ENCODE data around the gene ISM2.

The ISM2 gene

DNA sequence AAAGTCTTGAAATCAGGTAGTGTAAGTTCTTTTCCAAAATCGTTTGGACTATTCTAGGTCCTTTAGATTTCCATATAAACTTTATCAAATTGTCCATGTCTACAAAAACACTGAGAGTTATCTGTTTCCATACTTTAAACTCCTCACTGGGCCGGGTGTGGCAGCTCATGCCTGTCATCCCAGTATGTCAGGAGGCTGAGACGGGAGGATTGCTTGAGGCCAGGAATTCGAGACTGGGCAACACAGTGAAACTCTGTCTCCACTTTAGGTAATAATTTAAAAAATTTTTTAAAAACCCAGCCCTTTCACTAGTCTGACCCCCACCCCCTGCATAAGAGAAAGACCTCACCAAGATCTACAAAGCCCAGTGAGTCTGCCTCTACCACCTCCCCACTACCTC, 6.4 kb upstream of the ISM2 start:
- DNase-seq = no peak

DNA sequence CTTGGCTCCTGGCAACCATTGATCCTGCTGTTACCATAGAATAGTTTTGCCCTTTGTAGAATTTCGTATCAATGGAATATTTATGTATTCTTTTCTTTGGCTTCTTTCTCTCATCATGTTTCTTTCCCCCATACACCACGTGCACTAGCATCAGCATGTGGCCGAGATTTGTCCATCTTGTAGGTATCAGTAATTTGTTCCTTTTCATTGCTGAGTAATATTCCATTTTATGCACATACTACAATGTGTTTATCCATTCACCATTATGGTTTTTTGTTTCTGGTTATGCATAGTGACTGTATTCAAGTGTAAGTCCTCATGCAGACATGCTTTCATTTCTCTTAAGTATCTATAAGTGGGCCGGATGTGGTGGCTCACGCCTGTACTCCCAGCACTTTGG, 4.5 kb upstream of the ISM2 start:
- DNase-seq = no peak

DNA sequence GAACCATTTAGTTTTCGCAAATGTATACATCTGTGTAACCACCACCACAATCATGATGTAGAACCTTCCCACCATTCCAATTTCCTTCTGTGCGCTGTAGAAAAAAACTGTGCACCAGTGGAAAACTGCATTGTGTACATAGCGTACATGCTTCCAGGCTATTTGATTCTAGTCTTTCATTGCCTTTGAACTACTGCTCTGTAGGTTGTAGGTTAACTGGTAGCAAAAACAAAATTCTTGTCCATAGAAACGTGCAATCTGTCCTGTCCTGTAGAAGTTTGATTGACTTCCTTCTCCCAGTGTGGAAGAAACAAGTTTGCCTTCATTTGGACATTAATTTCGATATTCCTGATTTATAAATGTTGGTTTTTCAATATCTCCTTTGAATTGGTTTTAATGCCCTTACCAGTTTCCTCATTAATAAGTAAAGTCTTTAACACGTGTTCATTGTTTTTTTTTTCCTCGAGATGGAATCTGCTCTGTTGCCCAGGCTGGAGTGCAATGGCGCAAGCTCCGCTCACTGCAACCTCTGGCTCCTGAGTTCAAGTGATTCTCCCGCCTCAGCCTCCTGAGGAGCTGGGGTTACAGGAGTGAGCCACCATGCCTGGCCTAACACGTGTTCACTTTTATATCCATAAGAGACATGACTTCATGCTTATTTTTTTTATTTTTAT, 3.6 kb upstream of the ISM2 start:
- DNase-seq = no peak

DNA sequence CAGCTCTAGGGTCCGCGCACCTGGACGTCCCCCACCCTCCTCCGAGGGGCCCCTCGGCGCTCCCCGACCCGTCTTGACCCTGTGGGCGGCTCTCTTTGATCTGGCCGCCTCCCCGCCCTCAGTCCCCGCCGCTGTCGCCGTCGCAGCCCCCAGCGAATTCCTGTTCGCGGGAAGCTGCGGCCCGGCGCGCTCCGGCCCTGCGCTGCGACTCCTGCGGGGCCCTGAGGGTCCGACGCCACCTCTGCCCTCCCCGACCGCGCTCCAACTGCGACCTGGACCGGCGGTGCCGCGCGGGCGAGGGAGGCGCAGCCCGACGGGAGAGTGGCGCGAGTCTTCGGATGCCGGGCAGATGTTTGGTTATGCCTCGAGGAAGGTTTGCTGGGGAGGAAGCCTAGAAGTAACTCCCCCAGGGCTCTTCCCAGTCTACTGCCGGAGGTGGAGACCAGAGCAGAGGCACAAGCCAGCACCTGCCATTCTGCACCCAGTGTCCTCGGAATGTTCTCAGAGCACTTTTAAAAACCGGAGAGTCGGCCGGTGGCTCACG, 440 bp upstream of the ISM2 start:
- DNase-seq = no peak

DNA sequence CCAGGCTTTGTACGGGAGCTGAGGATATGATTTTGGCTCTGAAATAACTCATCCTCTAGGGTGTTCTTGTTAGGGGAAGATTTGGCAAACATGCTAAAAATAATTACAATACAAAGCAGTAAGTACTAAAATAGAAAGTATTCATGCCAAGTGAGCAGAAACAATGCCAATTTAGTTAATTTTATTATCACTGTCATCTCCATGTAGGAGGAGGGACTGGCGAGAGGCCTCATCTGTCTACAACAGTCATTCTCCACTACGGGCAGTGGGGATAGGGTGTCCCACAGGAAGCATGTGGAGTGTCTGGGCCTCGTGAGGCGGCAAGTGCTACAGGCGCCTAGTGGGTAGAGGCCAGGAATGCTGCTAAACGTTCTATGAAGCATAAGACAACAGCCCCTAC, 3.3 kb downstream of the ISM2 start:
- DNase-seq = no peak

DNA sequence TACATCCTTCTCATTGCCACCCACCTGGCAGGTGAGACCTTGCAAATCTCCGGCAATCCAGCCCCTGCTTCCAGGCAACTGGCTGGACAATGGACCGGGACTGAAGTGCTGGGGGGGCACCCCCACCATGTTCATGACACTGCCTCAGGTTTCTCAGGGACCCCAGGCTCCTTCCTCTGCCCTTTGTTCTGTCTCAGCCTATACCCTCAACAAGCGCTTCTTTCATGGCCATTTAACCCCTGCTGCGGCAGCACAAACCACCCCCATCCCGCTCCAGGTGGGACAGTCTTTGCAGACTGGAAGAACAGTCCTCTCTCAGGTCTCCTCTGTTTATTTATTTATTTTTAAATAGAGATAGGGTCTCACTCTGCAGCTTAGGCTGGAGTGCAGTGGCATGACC, 7.6 kb downstream of the ISM2 start:
- DNase-seq = no peak

DNA sequence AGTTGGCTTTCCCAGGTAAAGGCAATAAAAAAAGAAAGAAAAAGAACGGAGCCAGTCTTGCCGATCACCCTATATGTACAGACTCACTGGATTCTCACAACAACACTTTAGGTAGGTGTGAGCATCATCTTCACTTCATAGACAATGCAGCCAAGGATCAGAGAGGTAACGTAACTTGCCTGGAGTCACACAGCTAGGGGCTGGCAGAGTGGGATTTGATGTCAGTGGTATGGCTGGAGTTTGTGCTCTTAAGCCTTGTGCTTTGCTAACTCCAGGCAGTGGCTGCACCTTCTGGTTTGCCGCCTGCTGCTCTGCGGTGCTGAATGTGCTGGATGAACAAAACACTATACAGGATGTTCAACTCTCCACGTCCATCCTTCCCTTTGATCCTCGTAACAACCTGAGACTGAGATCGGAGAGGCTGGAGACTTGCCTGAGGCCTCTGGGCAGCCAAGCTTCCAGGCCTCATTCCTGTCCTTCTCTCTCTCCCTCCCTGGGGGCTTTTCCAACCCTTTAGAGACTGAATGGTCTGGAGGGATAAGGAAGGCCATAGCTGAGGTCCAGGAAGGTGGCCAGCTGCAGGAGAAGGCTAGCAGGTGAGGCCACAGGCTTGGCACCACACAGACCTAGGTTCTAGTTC, 8.1 kb downstream of the ISM2 start:
- DNase-seq = no peak

DNA sequence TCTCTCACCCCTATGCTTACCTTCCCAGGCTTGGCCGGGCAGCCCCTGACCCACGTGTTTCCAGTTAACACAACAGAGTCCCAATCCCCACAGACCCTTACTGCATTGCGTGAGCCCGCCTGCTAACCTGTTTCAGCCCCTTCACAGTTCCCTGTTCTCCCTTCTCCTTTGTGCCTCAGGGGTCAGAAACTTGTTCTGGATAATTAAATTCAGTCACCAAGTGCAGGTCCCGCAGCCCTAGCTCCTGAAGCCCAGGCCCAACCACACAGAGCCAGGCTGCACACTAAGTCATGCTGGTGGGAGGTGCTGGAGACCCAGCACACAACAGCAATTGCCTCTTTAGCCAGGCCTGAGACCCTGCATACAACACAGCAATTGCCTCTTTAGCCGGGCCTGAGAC, 9.6 kb downstream of the ISM2 start:
- no peak for DNase-seq

DNA sequence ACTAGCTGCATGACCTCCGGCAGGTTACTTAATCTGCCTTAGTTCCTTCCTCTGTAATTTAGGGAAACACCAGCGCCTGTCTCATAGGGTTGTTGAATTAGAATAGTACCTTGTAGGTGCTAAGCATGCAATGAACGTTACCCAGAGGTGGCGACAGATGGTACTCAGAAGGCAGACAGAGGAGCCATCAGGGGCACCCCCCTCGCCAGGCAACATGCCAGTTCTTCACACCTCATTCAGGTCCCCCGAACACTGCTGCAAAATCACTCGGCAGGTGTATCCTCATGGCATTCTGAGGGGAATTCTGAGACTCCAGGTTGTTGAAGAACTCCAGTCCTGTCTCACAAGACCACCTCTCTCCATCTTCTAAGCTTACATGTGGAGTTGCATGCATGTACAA, 10.1 kb downstream of the ISM2 start:
- no peak for DNase-seq

DNA sequence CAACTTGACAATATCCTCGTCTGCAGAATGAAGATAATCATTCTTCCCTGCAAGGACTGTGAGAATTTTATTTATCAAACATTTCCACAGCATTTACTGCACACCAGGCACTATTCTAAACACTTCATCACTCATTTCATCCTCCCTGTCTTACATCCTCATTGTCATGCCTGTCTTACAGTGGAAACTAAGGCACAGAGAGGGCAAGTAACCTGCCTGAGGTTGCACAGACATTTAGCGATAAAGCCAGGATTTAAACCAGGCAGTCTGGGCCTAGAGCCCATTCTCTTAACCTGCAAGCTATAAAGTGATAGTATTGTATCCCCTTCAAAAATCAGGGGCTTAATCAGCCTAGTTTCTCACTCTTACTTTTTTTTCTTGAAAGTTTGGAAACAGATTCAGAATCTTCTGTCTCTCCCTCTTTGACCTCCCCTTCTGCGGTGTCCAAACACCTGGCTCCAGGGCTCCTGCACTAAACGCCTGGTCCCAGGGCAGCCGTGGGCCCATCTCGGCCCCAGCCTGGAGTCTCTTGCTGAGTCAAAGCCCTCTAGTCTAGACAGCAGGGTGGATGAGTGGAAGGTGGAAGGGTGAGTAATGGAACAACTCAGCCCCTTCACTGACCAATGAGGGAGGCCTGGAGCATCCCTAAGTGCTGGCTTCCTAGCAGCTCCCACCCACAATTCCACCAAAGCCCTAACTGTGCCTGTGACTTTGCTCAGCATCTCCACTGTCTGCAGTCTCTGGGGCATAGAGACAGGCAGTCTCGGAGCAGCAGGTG, 12.5 kb downstream of the ISM2 start:
- no peak for DNase-seq

DNA sequence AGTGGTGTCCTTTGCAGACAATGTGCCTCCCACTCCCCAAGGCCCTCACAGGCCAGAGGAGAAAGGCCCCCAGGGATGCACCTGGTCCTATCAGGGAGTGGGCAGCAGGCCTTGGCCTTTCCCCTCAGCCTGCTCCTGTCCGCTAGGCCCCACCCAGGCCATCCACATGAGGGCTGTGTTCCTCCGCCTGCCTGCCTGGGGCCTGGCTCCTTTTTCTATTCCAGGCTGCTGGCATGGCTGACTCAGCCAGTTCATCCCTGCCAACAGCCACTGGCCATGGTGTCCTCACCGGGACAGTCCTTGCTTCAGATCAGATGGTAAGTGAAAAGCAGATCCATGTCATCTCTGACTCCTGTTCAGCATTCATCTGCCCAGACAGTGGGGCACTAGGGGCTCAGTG, 13.4 kb downstream of the ISM2 start:
- DNase-seq = no peak

DNA sequence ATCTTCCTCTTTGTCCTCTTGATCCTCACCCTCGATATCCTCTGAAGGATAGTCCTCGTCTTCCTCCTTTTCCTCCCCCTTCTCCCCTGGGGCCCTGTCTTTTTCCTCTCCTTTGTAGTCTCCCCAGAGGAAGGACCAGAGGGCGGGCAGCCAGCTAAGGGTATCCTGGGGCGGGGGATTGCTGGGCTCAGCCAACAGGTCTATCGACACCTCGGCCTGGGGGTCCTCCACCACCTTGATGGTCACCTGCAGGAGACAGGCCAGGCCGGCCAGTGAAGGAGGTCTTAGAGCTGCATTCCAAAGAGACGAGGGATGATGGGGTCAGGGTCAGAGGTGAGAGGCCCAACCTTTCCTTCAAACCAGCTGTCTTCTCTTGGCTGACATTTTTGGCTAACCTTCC, 16.2 kb downstream of the ISM2 start:
- DNase-seq = no peak

DNA sequence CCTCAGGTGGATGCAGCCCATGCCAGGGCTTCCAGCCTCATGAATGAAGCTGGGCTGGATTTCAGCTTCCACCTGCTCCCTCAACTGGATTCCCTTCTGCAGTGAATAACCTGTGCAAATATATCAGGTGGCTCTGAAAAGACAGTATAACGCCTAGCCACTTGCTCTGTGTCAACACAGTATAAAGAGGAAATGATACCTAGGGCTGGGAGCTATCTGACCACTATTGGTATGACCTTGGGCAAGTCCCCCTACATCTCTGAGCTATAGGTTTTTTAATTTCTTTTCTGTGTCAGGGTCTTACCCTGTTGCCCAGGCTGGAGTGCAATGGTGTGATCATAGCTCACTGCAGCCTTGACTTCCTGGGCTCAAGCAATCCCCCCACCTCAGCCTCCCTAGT, 19.8 kb downstream of the ISM2 start:
- no peak for DNase-seq

DNA sequence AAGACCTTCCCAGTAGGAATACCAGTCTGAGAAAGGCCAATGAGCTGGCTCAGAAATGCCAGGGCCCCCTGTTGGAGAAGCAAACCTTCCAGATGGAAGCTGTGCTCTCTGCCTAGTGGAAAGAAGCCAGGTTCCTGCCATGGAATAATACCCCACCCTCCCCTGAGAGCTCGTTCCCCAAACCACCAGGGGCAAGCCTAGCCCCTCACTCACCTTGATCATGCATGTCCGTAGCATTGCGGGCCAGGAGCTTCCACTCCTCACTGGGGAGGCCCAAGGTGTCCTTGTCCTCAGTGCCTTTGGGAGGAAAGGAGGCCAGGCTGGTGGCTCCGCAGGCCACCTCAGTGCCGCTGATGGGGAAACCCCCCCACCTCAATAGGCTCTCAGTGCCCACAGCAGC, 20.6 kb downstream of the ISM2 start:
- no peak for DNase-seq

DNA sequence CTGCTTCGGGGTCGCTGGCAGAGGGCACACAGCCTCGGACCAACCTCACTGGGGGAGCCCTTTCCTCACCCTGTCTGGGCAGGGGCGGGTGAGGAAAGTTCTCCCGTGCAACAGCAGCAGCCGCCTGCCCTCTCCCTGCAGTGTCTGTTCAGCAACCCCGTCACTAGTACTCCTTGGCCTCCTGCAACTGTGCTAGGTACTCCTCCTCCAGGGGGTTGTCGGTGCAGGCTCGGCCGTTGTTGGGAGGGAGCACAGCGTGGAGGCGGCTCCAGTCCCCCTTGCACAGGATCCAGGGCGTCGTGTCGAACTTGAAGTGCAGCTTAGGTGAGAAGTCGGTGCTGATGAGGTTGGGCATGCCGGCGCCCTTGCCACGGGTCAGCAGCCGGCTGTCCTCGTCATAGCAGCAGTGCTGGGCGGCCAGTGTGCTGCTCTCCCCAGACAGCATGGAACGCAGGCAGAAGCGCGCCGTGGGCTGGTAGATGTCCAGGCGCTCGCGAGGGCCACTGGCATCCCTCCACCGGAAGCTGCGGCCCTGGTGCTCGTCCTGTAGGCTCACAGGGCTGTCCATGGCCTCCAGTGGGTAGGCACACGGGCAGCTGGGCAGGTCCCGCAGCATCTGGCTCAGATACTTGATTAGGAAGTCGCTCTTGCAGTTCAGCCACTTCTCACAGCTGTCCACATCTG, 23.0 kb downstream of the ISM2 start:
- no peak for DNase-seq

DNA sequence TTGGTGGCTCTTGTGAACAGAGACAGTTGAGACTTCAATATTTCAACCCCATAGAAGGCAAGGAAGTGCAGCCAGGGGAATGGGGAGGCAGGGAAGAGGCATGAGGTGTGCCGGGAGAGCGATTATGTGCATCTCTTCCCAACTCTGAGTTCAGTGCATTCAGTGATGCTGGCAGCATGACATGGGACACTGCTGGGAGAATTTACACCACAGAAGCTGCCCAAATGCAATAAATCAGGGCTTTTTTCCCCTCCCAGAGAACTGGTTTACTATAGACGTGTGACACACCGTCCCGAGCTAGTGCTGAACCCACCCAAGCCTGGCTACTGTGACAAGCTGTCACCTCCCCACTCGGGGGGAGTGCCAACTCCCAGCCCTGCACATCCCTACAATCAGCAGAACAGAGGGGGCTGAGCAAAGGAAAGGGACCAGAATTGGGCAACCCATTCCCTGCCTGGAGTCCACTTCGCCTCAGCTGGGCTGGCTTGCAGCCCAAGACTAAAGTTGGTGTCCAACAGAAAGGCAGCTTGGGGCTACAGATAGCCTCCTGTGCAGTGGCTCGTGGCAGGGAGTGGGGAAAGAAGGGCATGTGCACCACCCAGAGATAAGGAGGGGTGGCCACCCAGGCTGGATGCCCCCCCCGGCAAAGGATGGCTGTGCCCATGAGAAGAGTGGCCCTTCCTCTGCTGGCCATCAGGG, 24.0 kb downstream of the ISM2 start:
- DNase-seq = no peak

DNA sequence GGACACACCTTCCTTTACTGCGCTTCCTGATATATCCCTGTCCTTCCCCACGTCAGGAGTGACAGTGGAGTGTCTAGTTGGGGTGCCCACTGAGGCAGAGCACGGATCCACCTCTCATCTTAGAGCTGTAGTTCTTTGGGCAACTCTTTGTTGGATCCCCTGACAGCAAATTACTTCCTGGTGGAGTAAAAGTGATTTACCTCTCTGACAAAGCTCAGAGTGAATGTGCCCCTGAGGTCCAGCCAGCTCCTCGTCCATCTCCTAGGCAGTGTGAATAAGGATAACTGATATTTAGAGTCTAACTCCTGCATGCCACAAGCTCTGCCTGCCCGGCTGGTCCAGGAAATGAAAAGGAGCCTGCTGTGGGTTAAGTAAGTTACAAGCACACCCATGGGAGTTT, 24.7 kb downstream of the ISM2 start:
- no peak for DNase-seq

DNA sequence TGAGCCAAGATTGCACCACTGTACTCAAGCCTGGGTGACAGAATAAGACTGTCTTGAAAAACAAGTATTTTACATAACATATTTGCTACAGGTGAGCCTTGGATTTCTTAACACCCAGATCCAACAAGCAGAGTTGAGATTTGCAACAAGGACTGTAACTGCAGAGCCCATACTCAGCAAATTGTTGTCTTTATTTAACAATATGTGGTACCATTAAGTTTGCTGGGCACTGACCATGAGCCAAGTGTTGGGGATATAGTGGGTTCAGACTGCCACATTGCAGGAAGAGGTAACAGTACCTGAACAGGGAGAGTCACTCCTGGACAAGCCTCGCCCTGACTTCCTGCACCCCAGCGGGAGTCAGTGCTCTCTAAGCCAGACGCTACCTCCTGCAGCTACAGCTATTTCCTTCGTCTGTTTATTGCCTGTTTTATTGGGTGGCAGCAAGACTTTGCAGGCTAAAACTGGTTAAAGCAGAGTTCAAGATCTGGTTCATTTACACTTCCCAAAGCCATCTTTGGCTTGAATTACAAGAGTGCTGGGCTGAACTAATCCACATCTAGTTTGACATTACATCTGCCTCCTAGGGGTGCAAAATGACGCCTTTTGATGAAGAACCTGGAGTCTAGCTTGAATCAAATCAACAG, 28.3 kb downstream of the ISM2 start:
- no peak for DNase-seq

DNA sequence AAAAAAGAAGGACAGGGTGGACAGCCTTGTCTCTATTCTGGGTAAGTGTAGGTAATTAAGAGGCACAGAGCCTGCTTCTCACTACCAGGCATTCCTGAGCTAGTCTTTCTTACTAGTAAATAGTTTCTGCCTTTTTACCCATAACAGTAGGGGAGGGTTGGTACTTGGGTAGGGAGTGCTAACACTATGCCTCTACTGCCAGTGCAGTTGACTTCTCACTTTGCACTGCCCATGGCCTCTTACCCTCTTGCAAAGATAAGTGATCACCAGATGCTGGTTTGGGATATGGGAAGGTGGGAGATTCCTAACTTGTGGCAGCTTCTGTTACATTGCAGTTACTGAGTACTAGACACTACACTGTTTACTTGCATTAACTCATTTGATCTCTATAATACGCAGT, 29.1 kb downstream of the ISM2 start:
- DNase-seq = no peak

DNA sequence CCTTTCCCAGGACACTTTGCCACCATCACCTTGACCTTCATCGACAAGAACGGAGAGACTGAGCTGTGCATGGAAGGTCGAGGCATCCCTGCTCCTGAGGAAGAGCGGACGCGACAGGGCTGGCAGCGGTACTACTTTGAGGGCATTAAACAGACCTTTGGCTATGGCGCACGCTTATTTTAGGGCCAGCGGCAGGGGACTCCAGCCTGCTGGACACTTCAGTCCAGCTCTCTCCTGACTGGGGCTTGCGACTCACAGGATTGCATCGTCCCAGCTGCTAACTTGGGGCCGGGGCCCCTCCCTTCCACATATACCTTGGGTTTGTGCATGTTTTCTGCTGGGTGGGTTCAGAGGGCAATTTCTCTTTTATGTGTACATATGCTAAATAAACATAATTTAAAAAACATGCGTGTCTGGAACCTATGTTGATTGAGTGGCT, 29.5 kb downstream of the ISM2 start:
- no peak for DNase-seq

DNA sequence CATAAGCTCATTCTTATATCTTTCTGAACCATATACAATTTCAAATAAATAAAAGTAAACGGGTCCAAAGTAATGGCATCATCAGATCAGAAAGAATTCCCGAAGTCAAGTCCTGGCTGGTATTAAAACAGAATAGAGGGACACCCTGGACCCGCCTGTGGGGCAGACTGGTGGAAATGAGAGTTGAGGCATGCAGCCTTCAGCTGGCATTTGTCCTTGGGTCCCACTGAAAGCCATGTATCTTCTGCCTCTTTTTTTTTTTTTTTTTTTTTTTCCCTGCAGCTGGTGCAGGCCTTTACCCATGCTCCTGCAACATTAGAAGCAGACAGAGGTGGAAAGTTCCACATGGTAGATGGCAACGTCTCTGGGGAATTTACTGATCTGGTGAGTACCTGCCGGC, 30.8 kb downstream of the ISM2 start:
- DNase-seq = no peak

DNA sequence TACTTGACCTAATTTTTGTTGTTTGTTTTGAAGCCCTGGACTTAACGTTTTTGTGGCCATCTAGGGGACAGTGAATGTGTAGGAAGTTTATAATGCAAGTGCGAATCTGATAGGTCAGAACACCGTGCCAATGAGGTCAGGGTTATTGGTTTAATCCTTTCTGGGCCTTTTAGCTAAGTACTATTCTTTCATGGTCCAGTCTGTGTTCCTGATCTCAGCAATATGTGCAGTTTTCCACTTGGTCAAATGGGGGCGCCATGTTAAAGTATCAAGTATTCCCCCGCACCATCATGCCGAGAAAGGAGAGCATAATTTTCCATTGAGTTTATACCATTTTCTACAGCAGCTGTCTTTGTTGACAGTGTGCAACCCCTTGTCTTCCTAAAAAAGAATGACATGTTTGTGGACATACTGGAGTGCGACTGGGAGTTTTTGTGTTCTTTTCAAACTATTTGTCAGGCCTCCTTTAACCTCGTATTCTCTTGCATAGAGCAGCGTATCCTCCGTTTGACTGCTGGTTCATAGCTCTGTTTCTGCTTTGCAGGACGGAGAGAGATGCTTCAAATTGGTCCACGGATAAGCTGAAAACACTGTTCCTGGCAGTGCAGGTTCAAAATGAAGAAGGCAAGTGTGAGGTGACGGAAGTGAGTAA, 39.4 kb downstream of the ISM2 start:
- peak; percentile 67 for DNase-seq
